ENCODE data around the gene PTPN3.
"Not testable (repeated sequence)": the region's sequence is repeated elsewhere in the genome, so short reads cannot be mapped to it uniquely, and the experiment has no call there.

Gene PTPN3

GRCh38 chr9:109534151-109534550 lies 36.0 kb upstream of the PTPN3 start:
- no peak for FAIRE-seq
- TF ChIP-seq CTCF (IDR thresholded peaks at IDR 0.05; ENCODE audit: insufficient read depth, missing control alignments) = no peak
- no peak for DNase-seq (ENCODE audit: insufficient read length, low spot score)

- not testable (repeated sequence) for FAIRE-seq; DNase-seq (ENCODE audit: insufficient read length, low spot score)
These were observed 34.5 kb upstream of the PTPN3 start for GRCh38 chr9:109532652-109533051.

- FAIRE-seq (no peak), DNase-seq (ENCODE audit: insufficient read length, low spot score) (no peak)
- no peak for TF ChIP-seq CTCF (IDR thresholded peaks at IDR 0.05; ENCODE audit: insufficient read depth, missing control alignments)
These were observed 24.0 kb upstream of the PTPN3 start for GRCh38 chr9:109522106-109522505.

GRCh38 chr9:109520475-109521132 lies 22.5 kb upstream of the PTPN3 start:
- peak; percentile 96 for TF ChIP-seq CTCF (IDR thresholded peaks at IDR 0.05; ENCODE audit: insufficient read depth, missing control alignments)
- DNase-seq (ENCODE audit: insufficient read length, low spot score) (no peak), FAIRE-seq (no peak)

GRCh38 chr9:109519366-109519765 lies 21.3 kb upstream of the PTPN3 start:
- DNase-seq (ENCODE audit: insufficient read length, low spot score) (no peak), FAIRE-seq (no peak)
- TF ChIP-seq CTCF (IDR thresholded peaks at IDR 0.05; ENCODE audit: insufficient read depth, missing control alignments) = no peak

GRCh38 chr9:109518621-109519335 lies 20.7 kb upstream of the PTPN3 start:
- DNase-seq (ENCODE audit: insufficient read length, low spot score) (no peak), FAIRE-seq (no peak)
- TF ChIP-seq CTCF (IDR thresholded peaks at IDR 0.05; ENCODE audit: insufficient read depth, missing control alignments) = no peak

- FAIRE-seq = no peak
- TF ChIP-seq CTCF (IDR thresholded peaks at IDR 0.05; ENCODE audit: insufficient read depth, missing control alignments) = no peak
- DNase-seq (ENCODE audit: insufficient read length, low spot score) = no peak
These were observed 19.8 kb upstream of the PTPN3 start for GRCh38 chr9:109517901-109518377.
